H1 (cell line): Measurements from ENCODE around the gene CLCNKB. TPM values are rescaled to one million over a fixed set of nuclear protein-coding genes. Genes with fewer than 3 reads are reported as not detected.

ENCODE experiments used
- CTCF ChIA-PET: fragments of 300-600 bp; sonication (Branson Sonifier 250); formaldehyde crosslinking; loops from one replicate; lab custom pipeline; 2021; ENCODE audit not compliant: partially characterized antibody; lab: Charles Lee
- POLR2A ChIA-PET: fragments of 300-600 bp; sonication (Branson Sonifier 250); formaldehyde crosslinking; loops from one replicate; lab custom pipeline; 2021; ENCODE audit warnings: inconsistent platforms; ENCODE audit not compliant: partially characterized antibody; lab: Charles Lee
- DNase-seq, 2 experiments: peaks; one replicate each; pipeline versions ENCODE4 v3.0.0 to v3.0.0-alpha.2; 2010 to 2022; ENCODE audit warnings: low spot score in 2 of 2, low read depth in 1 of 2, mixed read lengths in 1 of 2
- FAIRE-seq: peaks from 2 replicates; lab custom pipeline; 2011; peaks lifted over from hg19 to GRCh38; lab: Jason Lieb, UNC
- H2AFZ ChIP-seq: 2 replicates; pipeline ENCODE4 v1.8.1; 2012; ENCODE audit warnings: low read length, inconsistent platforms
- H2AK5ac ChIP-seq: 2 replicates; pipeline ENCODE4 v1.6.1; 2013; ENCODE audit warnings: low read depth, low read length
- H2BK120ac ChIP-seq: replicated peaks from 2 replicates; pipeline ENCODE3; 2013; ENCODE audit warnings: low read depth, low read length, inconsistent platforms
- H2BK12ac ChIP-seq: 2 replicates; pipeline ENCODE4 v1.6.1; 2013; ENCODE audit warnings: low read depth, low read length
- H2BK15ac ChIP-seq: 2 replicates; pipeline ENCODE4 v1.6.1; 2013; ENCODE audit warnings: low read length
- H2BK20ac ChIP-seq: 2 replicates; pipeline ENCODE4 v1.6.1; 2013; ENCODE audit warnings: low read length
- H2BK5ac ChIP-seq: 2 replicates; pipeline ENCODE4 v1.6.1; 2013; ENCODE audit warnings: low read depth, low read length
- H3K14ac ChIP-seq: 2 replicates; pipeline ENCODE4 v1.6.1; 2013; ENCODE audit warnings: inconsistent platforms; ENCODE audit not compliant: insufficient read length
- H3K18ac ChIP-seq: 2 replicates; pipeline ENCODE4 v1.6.1; 2013; ENCODE audit warnings: low read length; ENCODE audit errors: extremely low read depth
- H3K23ac ChIP-seq: 2 replicates; pipeline ENCODE4 v1.6.1; 2013; ENCODE audit warnings: inconsistent platforms; ENCODE audit not compliant: insufficient read length
- H3K23me2 ChIP-seq: 2 replicates; pipeline ENCODE4 v1.6.1; 2013; ENCODE audit warnings: low read depth, low read length
- H3K27ac ChIP-seq: 2 replicates; pipeline ENCODE4 v1.6.1; 2011; ENCODE audit warnings: low read depth, low read length, inconsistent platforms
- H3K27me3 ChIP-seq, 4 experiments: replicated peaks in 1 of 4; 1 replicate in 1 of 4; 2 replicates in 3 of 4; pipeline versions ENCODE4 v1.6.1 to v1.8.1; 2011 to 2013; ENCODE audit warnings: low read length in 3 of 4, mild to moderate bottlenecking in 3 of 4, inconsistent platforms in 2 of 4, mixed read lengths in 2 of 4, moderate library complexity in 1 of 4; ENCODE audit not compliant: control insufficient read depth in 3 of 4, insufficient read depth in 3 of 4; ENCODE audit errors: extremely low read depth in 1 of 4
- H3K36me3 ChIP-seq, 4 experiments: 2 replicates each; pipeline versions ENCODE4 v1.6.1 to v1.8.1; 2011 to 2013; ENCODE audit warnings: mild to moderate bottlenecking in 4 of 4, low read length in 3 of 4, moderate library complexity in 2 of 4, control low read depth in 1 of 4, inconsistent platforms in 1 of 4; ENCODE audit not compliant: insufficient read depth in 4 of 4, control insufficient read depth in 2 of 4
- H3K4ac ChIP-seq: replicated peaks from 2 replicates; pipeline ENCODE3; 2013; ENCODE audit warnings: low read length, low read depth, mixed read lengths, inconsistent platforms; ENCODE audit not compliant: insufficient read length
- H3K4me1 ChIP-seq, 4 experiments: replicated peaks in 1 of 4; 1 replicate in 1 of 4; 2 replicates in 3 of 4; pipeline versions ENCODE4 v1.6.1 to v1.8.1; 2011 to 2013; ENCODE audit warnings: low read length in 3 of 4, inconsistent platforms in 2 of 4, mixed read lengths in 1 of 4; ENCODE audit not compliant: insufficient read depth in 4 of 4, control insufficient read depth in 3 of 4
- H3K4me2 ChIP-seq, 2 experiments: 2 replicates each; pipeline versions ENCODE4 v1.6.1 to v1.8.1; 2011 to 2013; ENCODE audit warnings: low read depth in 2 of 2, low read length in 2 of 2, control low read depth in 1 of 2, inconsistent platforms in 1 of 2, mild to moderate bottlenecking in 1 of 2; ENCODE audit not compliant: insufficient read depth in 1 of 2
- H3K4me3 ChIP-seq, 4 experiments: fragments of 200-600, 300-600 bp in 1 of 4; sonication (generic), shearing (Covaris generic), sonication (Bioruptor Twin) in 1 of 4; 2 replicates each; pipeline versions ENCODE4 v1.5.1 to v1.8.1; 2011 to 2016; ENCODE audit warnings: low read length in 4 of 4, low read depth in 3 of 4, control low read depth in 2 of 4, inconsistent platforms in 2 of 4, mild to moderate bottlenecking in 2 of 4, mixed read lengths in 1 of 4, moderate library complexity in 1 of 4; ENCODE audit not compliant: insufficient read depth in 2 of 4; ENCODE audit errors: extremely low read depth in 1 of 4
- H3K56ac ChIP-seq: replicated peaks from 2 replicates; pipeline ENCODE3; 2013; ENCODE audit warnings: low read depth, mild to moderate bottlenecking, mixed read lengths, low read length, inconsistent platforms; ENCODE audit not compliant: insufficient read length
- H3K79me1 ChIP-seq: 2 replicates; pipeline ENCODE4 v1.6.1; 2013; ENCODE audit warnings: low read depth, low read length, control low read depth
- H3K79me2 ChIP-seq, 2 experiments: 2 replicates each; pipeline versions ENCODE4 v1.6.1 to v1.8.1; 2012 to 2013; ENCODE audit warnings: low read length in 2 of 2, mild to moderate bottlenecking in 2 of 2, inconsistent platforms in 1 of 2; ENCODE audit not compliant: insufficient read depth in 2 of 2, control insufficient read depth in 1 of 2
- H3K9ac ChIP-seq, 4 experiments: replicated peaks in 1 of 4; 1 replicate in 1 of 4; 2 replicates in 3 of 4; pipeline versions ENCODE4 v1.6.1 to v1.8.1; 2011 to 2013; ENCODE audit warnings: low read depth in 3 of 4, low read length in 3 of 4, control low read depth in 2 of 4, mild to moderate bottlenecking in 2 of 4, moderate library complexity in 2 of 4, inconsistent platforms in 1 of 4; ENCODE audit errors: extremely low read depth in 1 of 4
- H3K9me3 ChIP-seq, 2 experiments: 2 replicates each; pipeline versions ENCODE4 v1.6.1 to v1.8.1; 2012 to 2013; ENCODE audit warnings: mild to moderate bottlenecking in 2 of 2, moderate library complexity in 2 of 2, control low read depth in 1 of 2, inconsistent platforms in 1 of 2, low read depth in 1 of 2, low read length in 1 of 2, mixed read lengths in 1 of 2; ENCODE audit not compliant: insufficient read depth in 2 of 2
- H4K20me1 ChIP-seq, 2 experiments: replicated peaks in 1 of 2; 2 replicates each; pipeline versions ENCODE3 to v1.8.1; 2011 to 2013; ENCODE audit warnings: inconsistent platforms in 2 of 2, low read length in 2 of 2, mild to moderate bottlenecking in 1 of 2; ENCODE audit not compliant: insufficient read depth in 2 of 2, control insufficient read depth in 1 of 2
- H4K5ac ChIP-seq: 2 replicates; pipeline ENCODE4 v1.6.1; 2013; ENCODE audit warnings: low read length, low read depth, mixed read lengths, inconsistent platforms; ENCODE audit not compliant: insufficient read length
- H4K8ac ChIP-seq: 2 replicates; pipeline ENCODE4 v1.8.0; 2013; ENCODE audit warnings: mild to moderate bottlenecking, moderate library complexity, low read length, inconsistent platforms; ENCODE audit not compliant: insufficient read depth; ENCODE audit errors: extremely low read depth
- H4K91ac ChIP-seq: replicated peaks from 2 replicates; pipeline ENCODE3; 2013; ENCODE audit warnings: low read length, mixed read lengths, inconsistent platforms; ENCODE audit not compliant: insufficient read length
- CHD2 ChIP-seq: IDR thresholded peaks from 2 replicates; pipeline ENCODE4 v1.6.1; 2012; ENCODE audit warnings: low read length, improper control_type of control experiment
- EP300 ChIP-seq, 2 experiments: IDR thresholded peaks; 1 replicate in 1 of 2; 2 replicates in 1 of 2; pipeline ENCODE4 v1.6.1; 2011 to 2012; ENCODE audit warnings: low read depth in 2 of 2, low read length in 2 of 2, mild to moderate bottlenecking in 2 of 2, borderline replicate concordance in 1 of 2, inconsistent platforms in 1 of 2, moderate library complexity in 1 of 2
- EZH2 ChIP-seq: fragments of 200-600 bp; sonication (generic); IDR thresholded peaks from 2 replicates; pipeline ENCODE4 v1.7.1; 2012; ENCODE audit warnings: low read depth, mild to moderate bottlenecking, moderate library complexity, low read length, inconsistent platforms; ENCODE audit not compliant: severe bottlenecking
- HDAC6 ChIP-seq: IDR thresholded peaks from one replicate; pipeline ENCODE4 v1.7.1; 2012; ENCODE audit warnings: low read depth, mild to moderate bottlenecking, inconsistent platforms, low read length, moderate library complexity
- MAFK ChIP-seq: IDR thresholded peaks from 2 replicates; pipeline ENCODE4 v1.6.1; 2012; ENCODE audit warnings: low read depth, mild to moderate bottlenecking, improper control_type of control experiment, low read length
- NRF1 ChIP-seq: IDR thresholded peaks from 2 replicates; pipeline ENCODE4 v1.6.1; 2011; ENCODE audit warnings: mild to moderate bottlenecking, low read depth, low read length, improper control_type of control experiment
- SIX5 ChIP-seq: IDR thresholded peaks from 2 replicates; pipeline ENCODE4 v1.6.1; 2011; ENCODE audit warnings: mild to moderate bottlenecking, low read depth, low read length
- TEAD4 ChIP-seq: IDR thresholded peaks from 2 replicates; pipeline ENCODE4 v1.6.1; 2012; ENCODE audit warnings: low read depth, low read length, inconsistent platforms, mixed read lengths
- YY1 ChIP-seq: IDR thresholded peaks from 2 replicates; pipeline ENCODE4 v1.6.1; 2011; ENCODE audit warnings: low read depth, mild to moderate bottlenecking, low read length
- WGBS, 2 experiments: shearing (Covaris generic) in 1 of 2; methylation state at CpG; one replicate each; pipeline versions ENCODE4 v1.1.6 to v1.1.7; 2013 to 2015; ENCODE audit warnings: low lambda C conversion rate in 2 of 2, mixed read lengths in 2 of 2, inconsistent platforms in 1 of 2, low coverage in 1 of 2, missing lambda C conversion rate in 1 of 2; ENCODE audit not compliant: insufficient replicate concordance in 2 of 2, insufficient coverage in 1 of 2, insufficient read length in 1 of 2; ENCODE audit errors: extremely low coverage in 1 of 2, missing lambda C conversion rate in 1 of 2; 5-methylcytosine and 5-hydroxymethylcytosine counted together
- polyA plus RNA-seq, 7 experiments: library from polyadenylated mRNA; depleted of rRNA in 3 of 7; stranded (reverse) in 5 of 7; unstranded in 2 of 7; fragments of >200 nt in 5 of 7; fragments of 200-250 nt in 2 of 7; gene quantifications; 1 replicate in 5 of 7; 2 replicates in 1 of 7; 4 replicates in 1 of 7; pipeline versions ENCODE4 v1.2.1 to v1.2.3, GENCODE V29; 2011 to 2013; ENCODE audit warnings: missing spikeins in 2 of 7, mixed read lengths in 2 of 7
- total RNA-seq: library from RNA; stranded (reverse); fragmentation: NEBNext Ultra II Directional; extraction: Animal tissue kit (Norgen Biotek cat#: 25700); gene quantifications from 2 replicates; pipeline ENCODE4 v1.2.1, GENCODE V29; 2021

CLCNKB gene
- total and polyA plus RNA-seq, 2 of the 8 experiments (the other 6 are each of a cell fraction or from before 2014, with no cell fraction given): 1.2 to 3.5 TPM

- no peak overlapping the region for H2AK5ac ChIP-seq
- no peak overlapping the region for H4K91ac ChIP-seq
- no peaks in the 10 kb centered on the region for H3K23me2 ChIP-seq
- no peak overlapping the region for H2BK20ac ChIP-seq
- FAIRE-seq (no peak), DNase-seq (no peak)
- H3K79me2 ChIP-seq: no peaks in the 10 kb centered on the region
- H3K4me2 ChIP-seq: no peak overlapping the region
- peaks cover 0 to 20% (median 8%) of the 10 kb centered on the region in 4 experiments; a peak in 6 of 7 replicates for H3K4me1 ChIP-seq
- H3K18ac ChIP-seq: no peak overlapping the region
- H2BK120ac ChIP-seq: no peak overlapping the region
- no peak overlapping the region for H2BK15ac ChIP-seq
- H3K9me3 ChIP-seq: no peaks in the 10 kb centered on the region
- no peak overlapping the region for H3K27ac ChIP-seq
- no peak overlapping the region for H4K5ac ChIP-seq
- CTCF ChIA-PET: interaction anchor here (1.0 to 5.5 kb wide), 13 partner anchors 10 to 254 kb away, joined by 3 to 34 read pairs (median 5); partner anchors contain the start of genes CLCNKB, HSPB7 and SRARP
- no peaks in the 10 kb centered on the region for H4K20me1 ChIP-seq
- no peak overlapping the region for H3K9ac ChIP-seq
- H2BK5ac ChIP-seq: no peak overlapping the region
- no peak overlapping the region for H2AFZ ChIP-seq
- H4K8ac ChIP-seq: no peak overlapping the region
- WGBS, 2 experiments: 65% methylated on average over 4 of the region's 8 CpGs; no CpG with 5 or more reads in 1 of the 2 experiments
- H3K14ac ChIP-seq: no peak overlapping the region
- POLR2A ChIA-PET: interaction anchor here (1.1 to 2.3 kb wide), 2 partner anchors 19 to 59 kb away, joined by 3 to 5 read pairs; no protein-coding TSS in a partner anchor
- no peaks in the 10 kb centered on the region for H3K27me3 ChIP-seq
- H3K4ac ChIP-seq: no peak overlapping the region
- no peak overlapping the region for H3K23ac ChIP-seq
- no peak overlapping the region for H3K56ac ChIP-seq
- H3K4me3 ChIP-seq: no peak overlapping the region
- H3K79me1 ChIP-seq: no peaks in the 10 kb centered on the region
- H3K36me3 ChIP-seq: no peaks in the 10 kb centered on the region
- no peak overlapping the region for H2BK12ac ChIP-seq
- TF ChIP-seq MAFK (no peak), CHD2 (no peak), NRF1 (no peak), EZH2 (no peak), YY1 (no peak), SIX5 (no peak), EP300 (IDR thresholded peaks at IDR 0.05; ENCODE audit: borderline replicate concordance in 1 of 2, low read depth in 2 of 2, low read length in 2 of 2) (no peak), HDAC6 (no peak), TEAD4 (no peak)
Observed at GRCh38 chr1:16053781-16054502, 10.4 kb downstream of the CLCNKB start.
